SK-MEL-5 (cell line): ENCODE results near the gene POU2F3. TPM values are rescaled to one million over a fixed set of nuclear protein-coding genes. Genes with fewer than 3 reads are reported as not detected.
A peak's percentile ranks its signal among the peaks of the same experiment; 100 is the strongest.

ENCODE experiments used
- DNase-seq: peaks from one replicate; pipeline ENCODE4 v3.0.0-alpha.2; 2016; ENCODE audit warnings: low read depth, low spot score
- in situ Hi-C: cut with HindIII; loops from 2 replicates; pipeline ENCODE4 v1.10.0; 2016; ENCODE audit warnings: low sequenced_read_pairs, high pct_unique_total_duplicates, low pct_unique_long_range_greater_than_20kb
- total RNA-seq: library from RNA; depleted of rRNA; stranded (reverse); fragments of >200 nt; shearing (Covaris generic); gene quantifications from 2 replicates; pipeline ENCODE4 v1.2.3, GENCODE V29; 2014

The POU2F3 gene
- total RNA-seq, 1 experiment from 2014 or later: not detected

DNA sequence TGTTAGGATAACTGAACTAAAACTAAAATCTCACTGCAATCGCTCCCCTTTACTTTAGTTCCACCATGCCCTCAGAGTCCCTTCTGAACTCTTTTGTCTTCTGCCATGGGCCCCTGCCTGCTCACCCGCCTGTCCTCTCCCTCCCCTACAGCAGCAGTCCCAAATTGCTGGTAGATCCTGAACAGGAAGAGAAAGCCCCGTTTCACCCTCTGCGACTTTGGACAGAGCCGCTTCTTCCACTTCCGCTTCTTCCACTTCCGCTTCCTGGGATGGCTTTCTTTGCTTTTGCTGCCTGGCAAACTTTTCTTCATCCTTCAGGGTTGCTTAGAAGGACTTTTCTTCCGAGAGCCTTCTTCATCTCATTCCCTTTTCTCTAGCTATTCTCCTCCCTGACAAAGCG, 49.5 kb downstream of the POU2F3 start:
- DNase-seq: no peak
- in situ Hi-C loops: no loop called here

GRCh38 chr11:120290956-120291355, 51.0 kb downstream of the POU2F3 start:
- no peak for DNase-seq
- in situ Hi-C loops: no loop called here

DNA sequence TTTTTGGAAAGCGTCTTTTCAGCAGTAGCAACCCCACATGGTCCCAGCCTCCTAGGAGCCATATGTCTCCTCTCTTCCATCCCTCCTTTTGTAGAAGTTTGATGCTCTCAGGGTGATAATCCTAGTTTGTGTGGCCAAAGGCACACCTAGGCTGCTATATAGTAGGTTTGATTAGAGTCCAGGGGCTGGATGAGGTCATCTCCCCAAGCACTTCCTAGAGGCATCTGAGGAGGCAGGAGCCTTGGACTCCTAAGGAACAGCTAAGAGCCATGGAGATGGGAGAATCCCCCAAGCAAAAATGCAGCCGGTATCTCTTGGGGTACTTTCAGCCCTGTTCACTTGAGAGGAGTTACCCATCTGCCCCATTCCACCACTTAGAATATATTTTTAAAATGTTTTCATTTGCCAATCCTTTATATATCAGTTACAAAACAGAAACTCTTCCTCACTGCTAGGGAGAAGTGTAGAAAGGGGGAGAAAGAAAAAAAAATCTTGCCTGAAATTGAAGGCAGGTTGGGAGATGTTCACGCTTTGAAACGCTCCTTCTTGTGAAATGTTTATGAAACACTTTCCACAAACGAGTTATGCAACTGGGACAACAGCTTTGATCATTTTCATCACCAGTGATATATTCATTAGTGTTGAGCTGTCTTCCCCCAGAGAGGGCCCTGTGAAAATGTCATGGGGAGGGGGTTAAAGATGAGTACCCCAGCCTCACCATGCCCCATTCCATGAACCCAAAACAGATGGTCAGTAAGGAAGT, 53.3 kb downstream of the POU2F3 start:
- in situ Hi-C loops: no loop called here
- no peak for DNase-seq

DNA sequence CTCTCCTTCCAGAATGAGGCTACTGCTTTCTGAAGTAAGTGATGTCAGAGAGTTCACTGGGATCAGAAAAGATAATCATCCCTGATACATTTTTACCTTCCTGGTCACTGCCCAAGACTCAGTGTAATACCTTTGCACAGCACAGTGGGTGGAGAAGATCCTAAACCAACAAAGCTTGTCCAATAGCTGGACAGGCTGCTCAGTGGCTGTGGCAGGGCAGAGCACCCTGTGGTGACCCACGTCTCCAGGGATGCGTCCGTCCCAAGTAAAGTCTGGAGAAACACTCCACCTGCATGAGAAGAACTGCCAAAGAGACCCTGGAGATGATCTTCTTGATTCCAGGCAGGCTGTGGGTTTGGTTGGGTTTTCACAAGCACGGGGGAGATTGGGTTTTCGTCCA, 54.2 kb downstream of the POU2F3 start:
- in situ Hi-C loops: no loop called here
- no peak for DNase-seq

DNA sequence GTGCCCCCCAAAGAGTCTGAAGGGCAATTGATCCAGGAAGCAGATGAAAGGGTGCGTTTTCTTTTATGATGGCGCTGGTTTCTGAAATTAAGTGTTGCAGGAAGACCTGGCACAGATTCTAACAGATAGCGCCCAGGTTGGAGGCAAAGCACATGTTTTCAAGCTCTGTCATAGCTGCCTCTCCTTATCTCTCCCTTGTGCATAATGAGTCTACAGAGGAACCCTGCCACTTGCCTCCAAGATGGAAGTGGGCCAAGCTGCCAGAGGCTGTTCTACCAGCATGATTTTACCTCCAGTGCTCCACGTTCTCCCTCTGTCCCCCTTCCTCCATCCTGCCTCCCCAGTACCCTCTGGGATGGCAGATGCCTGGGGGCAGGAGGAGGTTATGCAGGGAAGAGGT, 55.2 kb downstream of the POU2F3 start:
- in situ Hi-C loops: no loop called here

DNA sequence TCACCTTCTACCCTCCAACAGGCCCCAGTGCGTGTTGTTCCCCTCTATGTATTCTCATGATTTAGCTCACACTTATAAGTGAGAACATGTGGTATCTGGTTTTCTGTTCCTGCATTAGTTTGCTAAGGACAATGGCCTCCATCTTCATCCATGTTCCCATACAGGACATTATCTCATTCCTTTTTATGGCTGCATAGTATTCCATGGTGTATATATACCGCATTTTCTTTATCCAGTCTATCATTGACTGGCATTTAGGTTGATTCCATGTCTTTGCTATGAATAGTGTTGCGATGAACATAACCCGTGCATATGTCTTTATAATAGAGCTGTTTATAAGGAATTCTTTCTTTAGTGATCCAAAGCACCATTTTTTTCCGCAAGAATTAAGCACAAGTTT, 56.6 kb downstream of the POU2F3 start:
- DNase-seq: no peak
- in situ Hi-C loops: no loop called here

More for the DNA sequence above, 55.2 kb downstream of the POU2F3 start:
- DNase-seq: no peak

- in situ Hi-C loops: no loop called here
- no peak for DNase-seq
Observed at GRCh38 chr11:120298461-120298860, 58.5 kb downstream of the POU2F3 start.

DNA sequence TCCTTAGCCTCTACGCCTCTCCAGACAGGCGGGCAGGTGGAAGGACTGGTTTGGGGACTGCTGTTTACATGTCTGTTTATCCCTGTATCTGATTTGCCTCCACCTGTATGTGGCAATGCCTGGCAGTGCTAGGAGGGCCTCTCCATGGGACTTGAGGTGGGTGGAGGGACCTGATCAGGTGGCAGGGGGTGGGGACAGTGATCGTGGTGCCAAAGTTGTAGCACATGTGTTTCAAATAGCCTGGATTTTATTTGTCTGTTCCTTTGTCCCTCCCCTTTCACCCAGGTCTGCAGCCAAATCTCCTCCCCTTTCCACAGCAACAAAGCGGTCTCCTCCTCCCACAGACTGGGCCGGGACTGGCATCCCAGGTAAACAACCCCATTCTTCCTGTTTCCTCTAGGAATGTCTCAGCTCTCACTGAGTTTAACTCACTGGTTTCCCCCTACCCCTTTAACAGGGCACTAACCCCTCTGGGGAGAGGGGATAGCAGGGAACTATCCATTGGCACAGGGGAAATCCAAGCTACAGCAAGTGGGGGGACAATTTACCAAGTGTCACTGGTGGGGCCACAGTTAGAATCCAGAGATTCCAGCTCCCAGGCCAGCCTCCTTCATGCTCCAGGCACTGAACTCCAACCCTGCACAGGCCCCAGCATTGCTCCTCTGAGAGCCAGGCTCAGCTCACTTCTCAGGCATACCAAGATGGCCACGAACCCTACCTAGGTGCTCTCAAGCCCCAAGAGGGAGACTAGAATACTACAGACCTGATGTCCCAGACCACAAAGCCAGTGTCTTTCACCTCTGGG, 62.3 kb downstream of the POU2F3 start:
- in situ Hi-C loops: no loop called here
- no peak for DNase-seq

DNA sequence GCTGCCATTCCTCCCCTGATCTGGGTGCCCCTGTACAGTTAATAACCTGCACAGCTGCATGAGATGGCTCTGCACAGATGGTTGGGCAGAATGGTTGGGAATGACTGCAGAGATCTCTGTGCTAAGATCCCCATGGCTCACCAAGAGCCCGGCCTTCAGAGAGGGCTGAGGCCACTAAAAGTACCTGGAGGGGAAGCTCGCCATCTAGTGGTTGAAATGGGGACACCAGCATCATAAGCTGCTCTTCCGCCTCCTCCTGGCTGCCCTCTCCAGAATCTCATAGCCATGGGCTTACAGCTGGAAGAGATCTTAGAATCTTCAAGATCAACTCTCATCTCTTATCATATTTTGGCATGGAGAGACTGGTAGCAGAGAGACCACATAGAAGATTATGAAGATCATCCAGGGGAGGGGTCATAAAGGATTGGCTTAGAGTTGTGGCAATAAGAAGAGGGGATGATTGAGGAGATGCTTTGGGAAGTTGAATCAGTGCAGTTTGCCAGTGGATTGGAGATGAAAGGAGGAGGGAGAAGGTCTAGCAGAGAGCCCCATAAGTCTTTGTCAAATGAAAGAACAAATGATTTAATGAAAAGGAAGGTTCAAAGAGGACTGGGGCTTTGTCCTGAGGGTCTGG, 63.2 kb downstream of the POU2F3 start:
- peak; percentile 80 for DNase-seq
- in situ Hi-C loops: no loop called here

GRCh38 chr11:120304526-120304925, 64.6 kb downstream of the POU2F3 start:
- in situ Hi-C loops: no loop called here
- DNase-seq: no peak

DNA sequence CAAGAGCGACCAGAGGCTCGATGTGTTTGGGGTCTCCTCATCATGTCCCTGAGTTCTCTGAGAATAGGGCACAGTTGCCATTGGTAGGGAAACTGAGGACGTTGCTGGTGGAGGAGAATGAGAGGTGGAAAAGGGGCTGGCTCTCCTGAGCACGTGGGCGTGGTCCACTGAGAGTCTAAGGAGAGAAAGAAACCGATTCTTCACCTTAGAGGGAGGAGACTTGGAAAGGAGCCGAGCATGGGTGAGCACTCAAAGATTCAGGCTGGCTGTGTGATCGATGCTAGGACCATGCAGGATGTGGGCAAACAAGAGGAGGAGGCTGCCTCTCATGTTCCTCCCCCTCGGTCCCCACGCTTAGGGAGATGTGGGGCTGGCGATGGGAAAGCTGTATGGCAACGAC, 65.3 kb downstream of the POU2F3 start:
- in situ Hi-C loops: no loop called here

GRCh38 chr11:120306519-120307242, 66.7 kb downstream of the POU2F3 start:
- in situ Hi-C loops: no loop called here
- DNase-seq: peak; percentile 57

More for the DNA sequence above, 65.3 kb downstream of the POU2F3 start:
- no peak for DNase-seq

GRCh38 chr11:120307476-120307875, 67.5 kb downstream of the POU2F3 start:
- no peak for DNase-seq
- in situ Hi-C loops: no loop called here

DNA sequence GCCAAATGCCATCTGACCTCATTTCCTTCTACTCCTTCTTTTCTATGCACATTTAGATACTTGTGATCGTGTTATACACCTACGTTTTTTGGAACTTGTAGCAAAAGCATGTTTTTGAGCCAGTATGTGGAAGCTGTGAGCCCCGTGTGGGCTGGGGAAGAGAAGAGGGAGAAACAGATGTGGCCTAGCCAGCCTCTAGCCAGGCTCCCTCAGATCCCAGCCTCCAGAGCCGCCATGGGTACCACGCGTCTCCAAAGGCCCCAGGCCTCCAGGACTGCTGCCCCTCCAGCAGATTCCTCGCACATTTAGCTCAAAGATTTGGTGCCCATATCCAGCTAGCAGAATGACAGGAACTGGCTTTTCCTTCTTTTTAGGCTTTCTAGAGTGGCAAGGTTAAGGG, 68.1 kb downstream of the POU2F3 start:
- DNase-seq: no peak
- in situ Hi-C loops: no loop called here

- DNase-seq: no peak
- in situ Hi-C loops: no loop called here
Observed at GRCh38 chr11:120310870-120311269, 70.9 kb downstream of the POU2F3 start.

GRCh38 chr11:120314861-120315260, 74.9 kb downstream of the POU2F3 start:
- in situ Hi-C loops: no loop called here

DNA sequence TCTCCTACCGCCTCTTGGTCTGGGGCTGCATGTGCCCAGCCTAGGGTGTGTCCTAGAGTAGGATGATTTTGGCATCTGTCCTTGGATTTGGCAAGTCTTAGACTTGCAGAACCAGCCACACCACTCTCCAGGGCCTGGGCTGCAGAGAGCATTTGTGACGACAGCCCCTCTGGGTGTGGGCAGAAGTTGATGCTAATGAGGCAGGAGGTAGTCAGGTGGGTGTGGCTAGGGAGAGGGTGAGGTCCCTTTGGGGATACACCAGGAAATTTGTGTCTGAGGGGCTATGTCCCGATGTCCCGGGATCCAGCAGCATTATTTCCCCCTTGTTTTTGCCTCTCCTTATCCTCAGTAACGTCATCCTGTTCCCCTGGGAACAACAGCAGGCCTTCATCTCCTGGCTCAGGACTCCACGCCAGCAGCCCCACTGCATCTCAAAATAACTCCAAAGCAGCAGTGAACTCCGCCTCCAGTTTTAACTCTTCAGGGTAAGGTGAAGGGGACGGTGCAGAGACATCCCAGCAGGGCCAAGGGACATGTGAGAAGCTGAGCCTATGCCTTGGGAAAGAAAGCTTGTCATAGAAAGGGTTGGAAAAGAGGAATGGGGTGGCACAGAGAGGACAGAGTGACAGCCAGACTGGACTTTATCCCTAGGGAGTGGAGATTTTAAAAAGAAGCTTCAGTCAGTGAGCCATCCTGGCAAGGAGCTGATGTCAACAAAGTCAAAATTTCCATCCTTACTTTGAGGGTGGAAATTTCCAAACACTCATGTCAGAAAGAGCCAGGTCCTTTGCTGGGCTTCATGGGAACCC, 77.1 kb downstream of the POU2F3 start:
- no peak for DNase-seq
- in situ Hi-C loops: no loop called here

More at GRCh38 chr11:120314861-120315260, 74.9 kb downstream of the POU2F3 start:
- DNase-seq: no peak
